HepG2 (cell line): ENCODE data around the gene ANKDD1A. TPM values are rescaled to one million over a fixed set of nuclear protein-coding genes. Genes with fewer than 3 reads are reported as not detected.

Source experiments
- ATF1 ChIP-seq: IDR thresholded peaks from 2 replicates; pipeline ENCODE4 v1.6.1; 2016; ENCODE audit warnings: mild to moderate bottlenecking, control low read depth
- BATF2 ChIP-seq: sonication (generic); formaldehyde crosslinking; IDR thresholded peaks from 2 replicates; pipeline ENCODE4 v1.8.0; 2022; ENCODE audit warnings: mild to moderate bottlenecking, missing genetic modification reagents, moderate library complexity
- CENPT ChIP-seq: sonication (generic); formaldehyde crosslinking; IDR thresholded peaks from 2 replicates; pipeline ENCODE4 v1.8.0; 2022; ENCODE audit warnings: low read depth, mild to moderate bottlenecking, moderate library complexity, missing genetic modification reagents
- GATAD2A ChIP-seq: IDR thresholded peaks from 2 replicates; pipeline ENCODE4 v1.6.1; 2016
- HMG20A ChIP-seq: IDR thresholded peaks from 2 replicates; pipeline ENCODE4 v1.6.1; 2016; ENCODE audit warnings: borderline replicate concordance
- IRF9 ChIP-seq: sonication (generic); formaldehyde crosslinking; IDR thresholded peaks from 2 replicates; pipeline ENCODE4 v1.8.0; 2022; ENCODE audit warnings: missing genetic modification reagents, mild to moderate bottlenecking, borderline replicate concordance
- ISL2 ChIP-seq: sonication (generic); formaldehyde crosslinking; IDR thresholded peaks from 2 replicates; pipeline ENCODE4 v1.5.0; 2020; ENCODE audit warnings: missing genetic modification reagents
- JUNB ChIP-seq: sonication (generic); formaldehyde crosslinking; IDR thresholded peaks from 2 replicates; pipeline ENCODE4 v1.8.0; 2022; ENCODE audit warnings: missing genetic modification reagents, mild to moderate bottlenecking, borderline replicate concordance
- MAFK ChIP-seq, 2 experiments: IDR thresholded peaks in 1 of 2; conservative IDR thresholded peaks in 1 of 2; 2 replicates each; pipeline ENCODE4 v1.6.1; 2011; ENCODE audit warnings: improper control_type of control experiment in 2 of 2, low read length in 2 of 2
- MNT ChIP-seq: fragments of 450-650 bp; IDR thresholded peaks from 2 replicates; pipeline ENCODE4 v1.6.1; 2016
- NR3C1 ChIP-seq: sonication (generic); formaldehyde crosslinking; IDR thresholded peaks from 2 replicates; pipeline ENCODE4 v1.4.0; 2020; ENCODE audit warnings: missing genetic modification reagents
- ONECUT2 ChIP-seq: sonication (generic); formaldehyde crosslinking; IDR thresholded peaks from 2 replicates; pipeline ENCODE4 v1.4.0; 2020; ENCODE audit warnings: missing genetic modification reagents
- PCBP2 ChIP-seq: fragments of 200-400 bp; formaldehyde crosslinking; optimal IDR thresholded peaks from 2 replicates; pipeline ENCODE3; 2018; ENCODE audit warnings: low read length, low read depth; ENCODE audit not compliant: poor library complexity, severe bottlenecking
- SIN3A ChIP-seq: IDR thresholded peaks from 2 replicates; pipeline ENCODE4 v1.6.1; 2011; ENCODE audit warnings: low read depth, mild to moderate bottlenecking, control low read depth, low read length, borderline replicate concordance
- SSRP1 ChIP-seq: IDR thresholded peaks from 2 replicates; pipeline ENCODE4 v1.6.1; 2016; ENCODE audit warnings: control low read depth
- ZBTB7B ChIP-seq: sonication (generic); formaldehyde crosslinking; IDR thresholded peaks from 2 replicates; pipeline ENCODE4 v1.4.0; 2020; ENCODE audit warnings: missing genetic modification reagents
- ZNF512B ChIP-seq: sonication (generic); formaldehyde crosslinking; IDR thresholded peaks from 2 replicates; pipeline ENCODE4 v1.5.1; 2020; ENCODE audit warnings: missing genetic modification reagents, mild to moderate bottlenecking, borderline replicate concordance
- ZNF788 ChIP-seq: sonication (generic); formaldehyde crosslinking; IDR thresholded peaks from 2 replicates; pipeline ENCODE4 v1.5.0; 2020; ENCODE audit warnings: mild to moderate bottlenecking, missing genetic modification reagents, borderline replicate concordance
- ZXDC ChIP-seq: sonication (generic); formaldehyde crosslinking; IDR thresholded peaks from 2 replicates; pipeline ENCODE4 v1.5.0; 2020; ENCODE audit warnings: mild to moderate bottlenecking, missing genetic modification reagents
- polyA plus RNA-seq, 8 experiments: library from polyadenylated mRNA; depleted of rRNA in 3 of 8; stranded (reverse) in 7 of 8; unstranded in 1 of 8; fragments of >200 nt; fragmentation: Illumina TruSeq in 4 of 8; extraction: Trizol in 4 of 8; gene quantifications; 2 replicates each; pipeline versions ENCODE4 v1.2.1 to v1.2.3, GENCODE V29; 2011 to 2016; ENCODE audit warnings: low read depth in 4 of 8, missing spikeins in 1 of 8, mixed read lengths in 1 of 8; ENCODE audit not compliant: insufficient read depth in 1 of 8
- total RNA-seq, 5 experiments: library from RNA; depleted of rRNA; stranded (reverse); fragments of >200 nt; fragmentation: Illumina TruSeq; extraction: Trizol; gene quantifications; 2 replicates each; pipeline ENCODE4 v1.2.3, GENCODE V29; 2016; ENCODE audit warnings: low read depth in 1 of 5
- TF ChIP-seq, protein P1 (sequence below): conservative IDR thresholded peaks from 2 replicates; pipeline ENCODE4 v1.6.1; 2018; ENCODE audit warnings: missing genetic modification reagents
- TF ChIP-seq, protein P2 (sequence below): IDR thresholded peaks from 2 replicates; pipeline ENCODE4 v1.6.1; 2016; ENCODE audit warnings: low read depth, borderline replicate concordance

Gene ANKDD1A
- total and polyA plus RNA-seq, 2 of the 13 experiments (the other 11 are each of a cell fraction or from before 2014, with no cell fraction given) = 0.11 to 0.48 TPM

GRCh38 chr15:64938192-64938591 lies 26.5 kb downstream of the ANKDD1A start (continued):
- no peak for TF ChIP-seq IRF9 (CRISPR knock-in tag)
- TF ChIP-seq, protein P1, sequence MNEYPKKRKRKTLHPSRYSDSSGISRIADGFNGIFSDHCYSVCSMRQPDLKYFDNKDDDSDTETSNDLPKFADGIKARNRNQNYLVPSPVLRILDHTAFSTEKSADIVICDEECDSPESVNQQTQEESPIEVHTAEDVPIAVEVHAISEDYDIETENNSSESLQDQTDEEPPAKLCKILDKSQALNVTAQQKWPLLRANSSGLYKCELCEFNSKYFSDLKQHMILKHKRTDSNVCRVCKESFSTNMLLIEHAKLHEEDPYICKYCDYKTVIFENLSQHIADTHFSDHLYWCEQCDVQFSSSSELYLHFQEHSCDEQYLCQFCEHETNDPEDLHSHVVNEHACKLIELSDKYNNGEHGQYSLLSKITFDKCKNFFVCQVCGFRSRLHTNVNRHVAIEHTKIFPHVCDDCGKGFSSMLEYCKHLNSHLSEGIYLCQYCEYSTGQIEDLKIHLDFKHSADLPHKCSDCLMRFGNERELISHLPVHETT = no peak
- TF ChIP-seq SIN3A = no peak
- no peak for TF ChIP-seq ZNF512B (CRISPR knock-in tag)
- peak; percentile 57 for TF ChIP-seq GATAD2A (CRISPR knock-in tag)
- TF ChIP-seq ZNF788 = no peak
- TF ChIP-seq, protein P2, sequence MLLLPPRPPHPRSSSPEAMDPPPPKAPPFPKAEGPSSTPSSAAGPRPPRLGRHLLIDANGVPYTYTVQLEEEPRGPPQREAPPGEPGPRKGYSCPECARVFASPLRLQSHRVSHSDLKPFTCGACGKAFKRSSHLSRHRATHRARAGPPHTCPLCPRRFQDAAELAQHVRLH (CRISPR knock-in tag) = no peak
- no peak for TF ChIP-seq ZBTB7B (CRISPR knock-in tag)
- TF ChIP-seq PCBP2 = no peak
- no peak for TF ChIP-seq NR3C1 (CRISPR knock-in tag)
- no peak for TF ChIP-seq CENPT (CRISPR knock-in tag)
- no peak for TF ChIP-seq ZXDC (CRISPR knock-in tag)
- TF ChIP-seq BATF2 = no peak
- TF ChIP-seq MAFK (conservative IDR thresholded peaks at IDR 0.05 in 1 of 2, IDR thresholded peaks at IDR 0.05 in 1 of 2; ENCODE audit: low read length in 2 of 2) = 0 out of 4 replicates have a peak, but pooled peaks have one; percentile 10 to 15
- TF ChIP-seq ONECUT2 = no peak
- TF ChIP-seq ATF1 (CRISPR knock-in tag) = no peak
- TF ChIP-seq JUNB (CRISPR knock-in tag) = peak; percentile 93; the same call in 1 of the 2 replicates
- 0 out of 2 replicates have a peak, but pooled peaks have one; percentile 32 for TF ChIP-seq ISL2 (CRISPR knock-in tag)
- TF ChIP-seq SSRP1 (CRISPR knock-in tag) = no peak
- no peak for TF ChIP-seq MNT
- TF ChIP-seq HMG20A (CRISPR knock-in tag) = peak; percentile 52; the same call in 1 of the 2 replicates
